H1 (cell line): ENCODE results near the gene EXOC6.

Experiments
- CBX8 ChIP-seq: fragments of 300-800, 300-1000 bp; sonication (generic); IDR thresholded peaks from 2 replicates; pipeline ENCODE4 v1.7.1; 2016; ENCODE audit warnings: low read depth, low read length, borderline replicate concordance
- EP300 ChIP-seq, 2 experiments: IDR thresholded peaks; 1 replicate in 1 of 2; 2 replicates in 1 of 2; pipeline ENCODE4 v1.6.1; 2011 to 2012; ENCODE audit warnings: low read depth in 2 of 2, low read length in 2 of 2, mild to moderate bottlenecking in 2 of 2, borderline replicate concordance in 1 of 2, inconsistent platforms in 1 of 2, moderate library complexity in 1 of 2
- JUN ChIP-seq: IDR thresholded peaks from 2 replicates; pipeline ENCODE4 v1.6.1; 2011; ENCODE audit warnings: low read depth, mild to moderate bottlenecking, improper control_type of control experiment, low read length
- KDM5A ChIP-seq: fragments of 200-600 bp; IDR thresholded peaks from 2 replicates; pipeline ENCODE4 v1.7.1; 2012; ENCODE audit warnings: mild to moderate bottlenecking, low read length, inconsistent platforms, mixed read lengths
- POLR2A ChIP-seq, 2 experiments: IDR thresholded peaks; 1 replicate in 1 of 2; 2 replicates in 1 of 2; pipeline ENCODE4 v1.6.1; 2011; ENCODE audit warnings: low read depth in 2 of 2, low read length in 2 of 2, mild to moderate bottlenecking in 2 of 2; ENCODE audit errors: control extremely low read depth in 1 of 2
- SIN3A ChIP-seq, 2 experiments: IDR thresholded peaks in 1 of 2; conservative IDR thresholded peaks in 1 of 2; 2 replicates each; pipeline ENCODE4 v1.6.1; 2011 to 2012; ENCODE audit warnings: low read length in 2 of 2, improper control_type of control experiment in 1 of 2, low read depth in 1 of 2, mild to moderate bottlenecking in 1 of 2
- SP1 ChIP-seq: IDR thresholded peaks from 2 replicates; pipeline ENCODE4 v1.6.1; 2011; ENCODE audit warnings: low read depth, low read length
- ZNF274 ChIP-seq: IDR thresholded peaks from 2 replicates; pipeline ENCODE4 v1.7.0; 2012; ENCODE audit warnings: low read length, borderline replicate concordance; ENCODE audit errors: extremely low read depth
- TF ChIP-seq, protein P1 (sequence below), 3 experiments: IDR thresholded peaks; 1 replicate in 2 of 3; 2 replicates in 1 of 3; pipeline versions ENCODE4 v1.5.1 to v1.6.1; 2011; ENCODE audit warnings: low read length in 3 of 3, mild to moderate bottlenecking in 3 of 3, inconsistent platforms in 2 of 3, low read depth in 1 of 3, moderate library complexity in 1 of 3; ENCODE audit not compliant: insufficient read depth in 1 of 3; ENCODE audit errors: control extremely low read depth in 1 of 3
- TF ChIP-seq, protein P2 (sequence below): IDR thresholded peaks from 2 replicates; pipeline ENCODE4 v1.6.1; 2012; ENCODE audit warnings: low read length, inconsistent platforms

DNA sequence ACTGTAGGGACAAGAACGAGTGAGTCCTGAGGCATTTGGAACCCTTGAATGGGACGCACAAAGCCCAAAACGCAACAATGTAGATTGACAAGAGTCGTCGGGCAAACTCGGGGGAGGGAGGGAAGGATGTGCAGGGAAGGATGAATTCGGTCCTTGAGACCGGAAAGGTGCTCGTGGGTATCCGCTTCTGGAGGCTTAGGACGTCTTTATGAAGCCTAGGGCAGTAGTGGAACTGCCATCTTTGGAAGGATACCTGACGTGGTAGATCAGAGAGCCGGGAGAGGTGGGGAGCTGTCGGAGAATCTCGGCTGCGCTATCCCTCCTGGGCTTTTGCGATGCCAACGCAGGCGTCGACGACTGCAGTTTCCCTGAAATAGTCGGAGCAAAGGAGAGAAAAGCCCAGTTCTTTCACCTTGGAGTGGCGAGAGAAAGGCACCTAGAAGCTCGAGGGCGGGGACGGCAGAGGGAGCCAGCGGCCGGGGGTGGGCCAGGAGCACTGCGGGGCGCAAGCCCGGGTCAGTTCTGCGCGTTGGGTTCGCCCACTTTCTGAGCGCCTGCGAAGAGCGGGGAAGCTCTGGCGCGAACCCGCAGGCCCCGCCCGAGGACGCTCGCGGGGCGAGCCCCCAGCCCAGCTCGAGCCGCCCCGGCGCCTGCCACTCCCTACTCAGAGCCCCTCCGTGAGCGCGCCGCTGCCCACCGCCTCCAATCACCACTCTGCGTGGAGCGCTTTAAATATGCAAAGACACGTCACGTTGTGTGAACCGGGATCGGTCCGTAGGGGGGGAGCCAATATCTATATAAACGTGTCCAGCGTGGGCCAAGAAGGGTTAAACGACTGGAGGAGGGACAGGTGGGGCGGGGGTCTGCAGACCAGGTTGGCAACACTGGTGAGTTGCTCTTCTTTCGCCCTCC is 211.9 kb downstream of the EXOC6 start, which contains the start of gene CYP26C1:
- TF ChIP-seq, protein P1, sequence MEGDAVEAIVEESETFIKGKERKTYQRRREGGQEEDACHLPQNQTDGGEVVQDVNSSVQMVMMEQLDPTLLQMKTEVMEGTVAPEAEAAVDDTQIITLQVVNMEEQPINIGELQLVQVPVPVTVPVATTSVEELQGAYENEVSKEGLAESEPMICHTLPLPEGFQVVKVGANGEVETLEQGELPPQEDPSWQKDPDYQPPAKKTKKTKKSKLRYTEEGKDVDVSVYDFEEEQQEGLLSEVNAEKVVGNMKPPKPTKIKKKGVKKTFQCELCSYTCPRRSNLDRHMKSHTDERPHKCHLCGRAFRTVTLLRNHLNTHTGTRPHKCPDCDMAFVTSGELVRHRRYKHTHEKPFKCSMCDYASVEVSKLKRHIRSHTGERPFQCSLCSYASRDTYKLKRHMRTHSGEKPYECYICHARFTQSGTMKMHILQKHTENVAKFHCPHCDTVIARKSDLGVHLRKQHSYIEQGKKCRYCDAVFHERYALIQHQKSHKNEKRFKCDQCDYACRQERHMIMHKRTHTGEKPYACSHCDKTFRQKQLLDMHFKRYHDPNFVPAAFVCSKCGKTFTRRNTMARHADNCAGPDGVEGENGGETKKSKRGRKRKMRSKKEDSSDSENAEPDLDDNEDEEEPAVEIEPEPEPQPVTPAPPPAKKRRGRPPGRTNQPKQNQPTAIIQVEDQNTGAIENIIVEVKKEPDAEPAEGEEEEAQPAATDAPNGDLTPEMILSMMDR (IDR thresholded peaks at IDR 0.05; ENCODE audit: control extremely low read depth in 1 of 3, insufficient read depth in 1 of 3, low read depth in 1 of 3, low read length in 3 of 3) = peak; percentile 8 to 14 (median 9); a peak in 3 of 4 replicates
- TF ChIP-seq EP300 (IDR thresholded peaks at IDR 0.05; ENCODE audit: borderline replicate concordance in 1 of 2, low read depth in 2 of 2, low read length in 2 of 2) (no peak), SIN3A (conservative IDR thresholded peaks at IDR 0.05 in 1 of 2, IDR thresholded peaks at IDR 0.05 in 1 of 2; ENCODE audit: low read depth in 1 of 2, low read length in 2 of 2) (no peak), POLR2A (IDR thresholded peaks at IDR 0.05; ENCODE audit: control extremely low read depth in 1 of 2, low read depth in 2 of 2, low read length in 2 of 2) (no peak), SP1 (no peak), KDM5A (no peak), ZNF274 (no peak), JUN (no peak), CBX8 (no peak)
- TF ChIP-seq, protein P2, sequence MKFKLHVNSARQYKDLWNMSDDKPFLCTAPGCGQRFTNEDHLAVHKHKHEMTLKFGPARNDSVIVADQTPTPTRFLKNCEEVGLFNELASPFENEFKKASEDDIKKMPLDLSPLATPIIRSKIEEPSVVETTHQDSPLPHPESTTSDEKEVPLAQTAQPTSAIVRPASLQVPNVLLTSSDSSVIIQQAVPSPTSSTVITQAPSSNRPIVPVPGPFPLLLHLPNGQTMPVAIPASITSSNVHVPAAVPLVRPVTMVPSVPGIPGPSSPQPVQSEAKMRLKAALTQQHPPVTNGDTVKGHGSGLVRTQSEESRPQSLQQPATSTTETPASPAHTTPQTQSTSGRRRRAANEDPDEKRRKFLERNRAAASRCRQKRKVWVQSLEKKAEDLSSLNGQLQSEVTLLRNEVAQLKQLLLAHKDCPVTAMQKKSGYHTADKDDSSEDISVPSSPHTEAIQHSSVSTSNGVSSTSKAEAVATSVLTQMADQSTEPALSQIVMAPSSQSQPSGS = no peak
